Adipocyte (in vitro differentiated cells): ENCODE measurements around the gene CSAG2.
"Not testable (repeated sequence)": the region's sequence is repeated elsewhere in the genome, so short reads cannot be mapped to it uniquely, and the experiment has no call there.

Experiments used
- DNase-seq: peaks from one replicate; pipeline ENCODE4 v3.0.0-alpha.2; 2015; ENCODE audit warnings: low read depth
- H3K27me3 ChIP-seq: replicated peaks from 2 replicates; pipeline ENCODE4 v1.7.0; 2013; ENCODE audit warnings: mild to moderate bottlenecking, low read length, moderate library complexity; ENCODE audit not compliant: control insufficient read depth, insufficient read depth
- H3K36me3 ChIP-seq: 2 replicates; pipeline ENCODE4 v1.7.0; 2013; ENCODE audit warnings: low read length, mild to moderate bottlenecking, moderate library complexity; ENCODE audit not compliant: control insufficient read depth, insufficient read depth, severe bottlenecking
- H3K4me1 ChIP-seq: 2 replicates; pipeline ENCODE4 v1.7.0; 2013; ENCODE audit warnings: mild to moderate bottlenecking, low read length, moderate library complexity; ENCODE audit not compliant: control insufficient read depth, insufficient read depth
- H3K4me3 ChIP-seq: 2 replicates; pipeline ENCODE4 v1.7.0; 2013; ENCODE audit warnings: mild to moderate bottlenecking, low read length, moderate library complexity
- H3K9ac ChIP-seq: 2 replicates; pipeline ENCODE4 v1.7.0; 2013; ENCODE audit warnings: mild to moderate bottlenecking, low read length, moderate library complexity
- H3K9me3 ChIP-seq: 2 replicates; pipeline ENCODE4 v1.7.0; 2013; ENCODE audit warnings: mild to moderate bottlenecking, low read length, moderate library complexity; ENCODE audit not compliant: control insufficient read depth

The CSAG2 gene, protein sequence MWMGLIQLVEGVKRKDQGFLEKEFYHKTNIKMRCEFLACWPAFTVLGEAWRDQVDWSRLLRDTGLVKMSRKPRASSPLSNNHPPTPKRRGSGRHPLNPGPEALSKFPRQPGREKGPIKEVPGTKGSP

DNA sequence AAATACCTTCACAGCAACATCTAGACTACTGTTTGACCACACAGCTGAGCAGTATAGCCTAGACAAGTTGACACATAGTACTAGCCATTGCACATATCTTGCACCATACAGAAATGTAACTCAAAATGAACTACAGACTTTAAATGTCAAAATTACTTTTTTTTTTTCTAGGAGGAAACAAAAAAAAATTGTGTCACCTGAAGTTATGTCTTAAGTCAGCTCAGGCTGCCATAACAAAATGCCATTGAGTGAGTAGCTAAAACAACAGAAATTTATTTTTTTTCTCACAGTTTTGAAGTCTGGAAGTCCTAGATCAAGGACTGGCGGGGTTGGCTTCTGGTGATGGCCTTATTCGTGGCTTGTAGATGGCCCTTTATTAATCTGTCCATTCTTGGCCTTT lies at the start of gene CSAG2:
Gene CSAG2 (minus strand): TSS at position 101 of the 400 bp plus-strand sequence. CDS start 161 bp downstream, outside the sequence.
- H3K36me3 ChIP-seq = not testable (repeated sequence)

DNA sequence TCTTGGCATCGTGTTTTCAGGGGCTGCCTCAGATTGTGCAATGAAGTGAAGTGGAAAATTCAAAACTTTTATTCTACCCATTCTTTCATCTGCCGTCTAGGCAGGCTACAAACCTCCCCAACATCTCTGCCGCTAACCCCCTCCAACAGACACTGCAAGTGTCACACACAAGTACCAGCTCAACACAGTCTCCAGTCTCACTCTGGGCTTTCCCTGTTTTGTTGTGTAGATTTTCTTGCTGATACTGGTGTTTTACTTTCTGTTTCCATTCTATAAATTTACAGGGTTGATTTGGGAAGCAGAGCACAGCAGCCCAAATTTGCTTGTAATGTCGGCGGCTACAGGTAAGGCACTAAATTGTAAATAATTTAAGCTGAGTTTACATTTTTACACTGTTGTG lies 45.8 kb upstream of the CSAG2 start:
- H3K36me3 ChIP-seq, H3K9me3 ChIP-seq, H3K27me3 ChIP-seq, H3K9ac ChIP-seq, DNase-seq, H3K4me1 ChIP-seq, H3K4me3 ChIP-seq: not testable (repeated sequence)

More for the DNA sequence above, at the start of gene CSAG2:
- not testable (repeated sequence) for H3K27me3 ChIP-seq, DNase-seq, H3K4me1 ChIP-seq, H3K9ac ChIP-seq, H3K4me3 ChIP-seq, H3K9me3 ChIP-seq

DNA sequence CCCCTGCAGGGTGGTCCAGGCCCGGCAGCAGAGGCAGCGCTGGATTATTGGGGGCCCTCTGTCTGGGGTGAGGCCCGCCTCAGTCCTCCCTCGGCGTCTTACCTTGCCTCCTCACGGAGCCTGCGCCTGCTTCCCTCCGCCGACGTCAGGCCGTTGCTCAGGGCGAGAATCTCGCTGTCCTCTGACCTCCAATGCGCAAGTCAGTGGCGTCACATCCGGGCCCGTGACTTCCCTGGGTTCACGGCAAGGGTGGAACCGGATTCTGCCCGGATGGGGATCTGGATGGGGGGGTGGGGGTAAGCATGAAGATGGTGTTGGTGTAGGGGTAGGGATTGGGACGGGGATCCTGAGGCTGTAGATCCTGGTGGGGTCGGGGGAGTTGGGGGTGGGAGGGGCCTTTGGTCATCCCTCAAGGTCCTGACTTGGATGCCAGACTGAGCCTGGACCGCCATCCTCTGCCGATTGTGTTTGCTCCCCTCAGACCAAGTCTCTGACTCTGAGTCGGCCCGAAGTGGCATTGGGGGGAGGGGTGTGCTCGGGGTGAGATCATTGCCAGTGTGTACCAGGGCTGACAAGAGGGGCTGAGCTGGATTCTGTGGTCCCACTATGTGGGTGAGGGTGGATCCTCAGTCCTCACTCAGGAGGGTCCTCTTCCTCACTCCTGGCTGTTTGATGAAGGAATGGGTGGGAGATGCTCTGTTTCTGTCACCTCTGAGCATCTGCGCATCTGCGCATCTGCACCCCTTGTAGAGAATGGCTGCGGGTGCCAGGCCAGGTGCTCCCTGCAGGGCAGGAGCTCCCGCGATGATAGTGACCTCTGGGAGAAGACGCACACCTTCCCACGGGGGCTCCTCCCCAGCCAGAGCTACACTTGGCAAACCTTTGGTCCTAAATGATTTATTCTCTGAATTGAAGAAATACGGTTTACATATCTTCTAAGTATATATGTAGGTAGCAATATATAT lies 44.9 kb upstream of the CSAG2 start, which contains the start of gene MAGEA2:
Gene MAGEA2 (minus strand): TSS at position 157 of the 965 bp plus-strand sequence. CDS start 2,479 bp downstream, outside the sequence.
- not testable (repeated sequence) for DNase-seq, H3K4me3 ChIP-seq, H3K36me3 ChIP-seq, H3K9ac ChIP-seq, H3K27me3 ChIP-seq, H3K4me1 ChIP-seq, H3K9me3 ChIP-seq

DNA sequence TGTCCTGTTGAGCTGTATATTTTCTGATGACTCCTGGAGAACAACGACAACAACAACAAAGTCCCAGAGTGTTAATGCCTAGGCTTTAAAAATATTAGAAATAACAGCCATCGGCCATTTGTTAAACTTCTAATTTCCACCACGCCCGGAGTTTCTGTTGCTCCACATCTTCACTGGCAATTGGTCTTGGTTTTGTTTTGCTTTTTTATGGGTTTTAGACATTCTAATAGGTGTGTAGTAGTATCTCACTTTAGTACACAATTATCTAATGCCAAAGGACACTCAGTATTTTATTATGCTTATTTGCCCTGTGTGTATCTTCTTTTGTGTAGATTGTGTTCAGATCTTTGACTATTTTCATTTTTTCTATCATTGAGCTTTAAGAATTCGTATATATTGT lies 29.5 kb upstream of the CSAG2 start:
- Histone ChIP-seq H3K27me3 (peaks cover 6% of the 10 kb centered on the region), H3K4me1 (no peaks in the 10 kb centered on the region), H3K4me3 (no peak overlapping the region), H3K9ac (no peak overlapping the region), H3K9me3 (no peaks in the 10 kb centered on the region), H3K36me3 (no peaks in the 10 kb centered on the region)
- DNase-seq = no peak

DNA sequence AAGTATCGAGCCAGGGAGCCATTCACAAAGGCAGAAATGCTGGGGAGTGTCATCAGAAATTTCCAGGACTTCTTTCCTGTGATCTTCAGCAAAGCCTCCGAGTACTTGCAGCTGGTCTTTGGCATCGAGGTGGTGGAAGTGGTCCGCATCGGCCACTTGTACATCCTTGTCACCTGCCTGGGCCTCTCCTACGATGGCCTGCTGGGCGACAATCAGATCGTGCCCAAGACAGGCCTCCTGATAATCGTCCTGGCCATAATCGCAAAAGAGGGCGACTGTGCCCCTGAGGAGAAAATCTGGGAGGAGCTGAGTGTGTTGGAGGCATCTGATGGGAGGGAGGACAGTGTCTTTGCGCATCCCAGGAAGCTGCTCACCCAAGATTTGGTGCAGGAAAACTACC lies 27.5 kb upstream of the CSAG2 start:
- not testable (repeated sequence) for H3K36me3 ChIP-seq

DNA sequence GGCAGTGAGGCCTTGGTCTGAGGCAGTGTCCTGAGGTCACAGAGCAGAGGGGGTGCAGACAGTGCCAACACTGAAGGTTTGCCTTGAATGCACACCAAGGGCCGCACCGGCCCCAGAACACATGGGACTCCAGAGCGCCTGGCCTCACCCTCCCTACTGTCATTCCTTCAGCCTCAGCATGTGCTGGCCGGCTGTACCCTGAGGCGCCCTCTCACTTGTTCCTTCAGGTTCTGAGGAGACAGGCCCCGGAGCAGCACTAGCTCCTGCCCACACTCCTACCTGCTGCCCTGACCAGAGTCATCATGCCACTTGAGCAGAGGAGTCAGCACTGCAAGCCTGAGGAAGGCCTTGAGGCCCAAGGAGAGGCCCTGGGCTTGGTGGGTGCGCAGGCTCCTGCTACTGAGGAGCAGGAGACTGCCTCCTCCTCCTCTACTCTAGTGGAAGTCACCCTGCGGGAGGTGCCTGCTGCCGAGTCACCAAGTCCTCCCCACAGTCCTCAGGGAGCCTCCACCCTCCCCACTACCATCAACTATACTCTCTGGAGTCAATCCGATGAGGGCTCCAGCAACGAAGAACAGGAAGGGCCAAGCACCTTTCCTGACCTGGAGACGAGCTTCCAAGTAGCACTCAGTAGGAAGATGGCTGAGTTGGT lies 26.9 kb upstream of the CSAG2 start:
- no peaks in the 10 kb centered on the region for H3K27me3 ChIP-seq
- no peaks in the 10 kb centered on the region for H3K36me3 ChIP-seq
- no peaks in the 10 kb centered on the region for H3K9me3 ChIP-seq
- no peak overlapping the region for H3K9ac ChIP-seq
- no peak for DNase-seq
- no peak overlapping the region for H3K4me3 ChIP-seq
- H3K4me1 ChIP-seq = no peaks in the 10 kb centered on the region

More for the DNA sequence above, 27.5 kb upstream of the CSAG2 start:
- not testable (repeated sequence) for H3K9ac ChIP-seq, DNase-seq, H3K4me1 ChIP-seq, H3K9me3 ChIP-seq, H3K4me3 ChIP-seq, H3K27me3 ChIP-seq

DNA sequence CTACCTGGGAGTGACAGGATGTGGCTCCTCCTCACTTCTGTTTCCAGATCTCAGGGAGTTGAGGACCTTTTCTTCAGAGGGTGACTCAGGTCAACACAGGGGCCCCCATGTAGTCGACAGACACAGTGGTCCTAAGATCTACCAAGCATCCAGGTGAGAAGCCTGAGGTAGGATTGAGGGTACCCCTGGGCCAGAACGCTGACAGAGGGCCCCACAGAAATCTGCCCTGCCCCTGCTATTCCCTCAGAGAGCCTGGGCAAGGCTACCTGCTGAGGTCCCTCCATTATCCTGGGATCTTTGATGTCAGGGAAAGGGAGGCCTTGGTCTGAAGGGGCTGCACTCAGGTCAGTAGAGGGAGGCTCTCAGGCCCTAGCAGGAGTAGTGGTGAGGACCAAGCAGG lies 26.0 kb upstream of the CSAG2 start:
- Histone ChIP-seq H3K36me3 (no peaks in the 10 kb centered on the region), H3K9ac (no peak overlapping the region), H3K4me1 (no peaks in the 10 kb centered on the region), H3K27me3 (no peaks in the 10 kb centered on the region), H3K9me3 (no peaks in the 10 kb centered on the region), H3K4me3 (no peak overlapping the region)
- no peak for DNase-seq

DNA sequence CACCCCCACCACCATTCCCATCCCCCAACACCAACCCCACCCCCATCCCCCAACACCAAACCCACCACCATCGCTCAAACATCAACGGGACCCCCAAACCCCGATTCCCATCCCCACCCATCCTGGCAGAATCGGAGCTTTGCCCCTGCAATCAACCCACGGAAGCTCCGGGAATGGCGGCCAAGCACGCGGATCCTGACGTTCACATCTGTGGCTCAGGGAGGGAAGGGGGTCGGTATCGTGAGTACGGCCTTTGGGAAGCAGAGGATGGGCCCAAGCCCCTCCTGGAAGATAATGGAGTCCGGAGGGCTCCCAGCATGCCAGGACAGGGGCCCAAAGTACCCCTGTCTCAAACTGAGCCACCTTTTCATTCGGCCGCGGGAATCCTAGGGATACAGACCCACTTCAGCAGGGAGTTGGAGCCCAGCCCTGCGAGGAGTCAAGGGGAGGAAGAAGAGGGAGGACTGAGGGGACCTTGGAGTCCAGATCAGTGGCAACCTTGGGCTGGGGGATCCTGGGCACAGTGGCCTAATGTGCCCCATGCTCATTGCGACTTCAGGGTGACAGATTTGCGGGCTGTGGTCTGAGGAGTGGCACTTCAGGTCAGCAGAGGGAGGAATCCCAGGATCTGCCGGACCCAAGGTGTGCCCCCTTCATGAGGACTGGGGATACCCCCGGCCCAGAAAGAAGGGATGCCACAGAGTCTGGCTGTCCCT lies 25.2 kb upstream of the CSAG2 start:
- H3K27me3 ChIP-seq = not testable (repeated sequence)

DNA sequence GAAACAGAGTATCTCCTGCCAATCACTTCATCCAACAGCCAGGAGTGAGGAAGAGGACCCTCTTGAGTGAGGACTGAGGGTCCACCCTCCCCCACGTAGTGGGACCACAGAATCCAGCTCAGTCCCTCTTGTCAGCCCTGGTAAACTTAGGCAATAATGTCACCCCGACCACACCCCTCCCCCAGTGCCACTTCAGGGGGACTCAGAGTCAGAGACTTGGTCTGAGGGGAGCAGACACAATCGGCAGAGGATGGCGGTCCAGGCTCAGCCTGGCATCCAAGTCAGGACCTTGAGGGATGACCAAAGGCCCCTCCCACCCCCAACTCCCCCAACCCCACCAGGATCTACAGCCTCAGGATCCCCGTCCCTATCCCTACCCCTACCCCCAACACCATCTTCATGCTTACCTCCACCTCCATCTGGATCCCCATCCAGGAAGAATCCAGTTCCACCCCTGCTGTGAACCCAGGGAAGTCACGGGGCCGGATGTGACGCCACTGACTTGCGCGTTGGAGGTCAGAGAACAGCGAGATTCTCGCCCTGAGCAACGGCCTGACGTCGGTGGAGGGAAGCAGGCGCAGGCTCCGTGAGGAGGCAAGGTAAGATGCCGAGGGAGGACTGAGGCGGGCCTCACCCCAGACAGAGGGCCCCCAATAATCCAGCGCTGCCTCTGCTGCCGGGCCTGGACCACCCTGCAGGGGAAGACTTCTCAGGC lies 24.3 kb upstream of the CSAG2 start, which contains the start of the genes CSAG1 and MAGEA12:
Gene CSAG1 (minus strand): TSS at position 461 of the 715 bp plus-strand sequence. CDS start 1,261 bp downstream, outside the sequence.
Gene MAGEA12 (plus strand): TSS at position 497 of the 715 bp plus-strand sequence. CDS start 2,405 bp downstream, outside the sequence.
- Histone ChIP-seq H3K9ac (no peak within 1 kb of the TSS), H3K27me3 (no peaks in the 10 kb centered on the region), H3K9me3 (no peaks in the 10 kb centered on the region), H3K4me3 (no peak within 1 kb of the TSS), H3K36me3 (no peaks in the 10 kb centered on the region), H3K4me1 (no peaks in the 10 kb centered on the region)
- no peak for DNase-seq

More for the DNA sequence above, 25.2 kb upstream of the CSAG2 start:
- H3K4me3 ChIP-seq, H3K4me1 ChIP-seq, H3K9ac ChIP-seq, H3K36me3 ChIP-seq, H3K9me3 ChIP-seq, DNase-seq: not testable (repeated sequence)

DNA sequence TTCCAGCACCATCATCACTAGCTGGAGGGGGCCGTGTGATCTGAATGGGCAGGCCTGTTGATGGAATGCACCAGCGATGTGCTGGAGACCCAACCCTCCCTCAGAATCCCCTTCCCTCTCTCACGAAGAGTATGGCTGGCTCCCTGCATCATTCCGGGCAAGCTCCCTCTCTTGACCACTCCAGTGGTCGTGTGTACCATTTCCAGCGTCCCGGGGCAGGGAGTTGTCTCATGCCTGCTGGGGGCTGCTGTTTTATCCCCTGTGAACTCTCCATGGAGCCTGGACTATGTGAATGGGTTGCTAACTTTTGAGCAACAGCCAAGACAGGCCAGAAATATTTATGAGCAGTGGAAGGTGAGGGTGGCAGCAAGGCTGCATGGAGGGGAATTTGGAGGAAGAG lies 16.3 kb upstream of the CSAG2 start:
- no peaks in the 10 kb centered on the region for H3K4me1 ChIP-seq
- no peak overlapping the region for H3K9ac ChIP-seq
- no peak for DNase-seq
- H3K27me3 ChIP-seq = no peaks in the 10 kb centered on the region
- no peak overlapping the region for H3K4me3 ChIP-seq
- no peaks in the 10 kb centered on the region for H3K36me3 ChIP-seq
- peaks cover 11% of the 10 kb centered on the region for H3K9me3 ChIP-seq
